DLD1 (cell line): ENCODE results near the gene SCARB2.
"Not testable (repeated sequence)": the region's sequence is repeated elsewhere in the genome, so short reads cannot be mapped to it uniquely, and the experiment has no call there.

Source experiments
- in situ Hi-C: cut with HindIII; loops from 2 replicates; pipeline ENCODE4 v1.10.0; 2017; ENCODE audit warnings: low sequenced_read_pairs

SCARB2 gene, protein sequence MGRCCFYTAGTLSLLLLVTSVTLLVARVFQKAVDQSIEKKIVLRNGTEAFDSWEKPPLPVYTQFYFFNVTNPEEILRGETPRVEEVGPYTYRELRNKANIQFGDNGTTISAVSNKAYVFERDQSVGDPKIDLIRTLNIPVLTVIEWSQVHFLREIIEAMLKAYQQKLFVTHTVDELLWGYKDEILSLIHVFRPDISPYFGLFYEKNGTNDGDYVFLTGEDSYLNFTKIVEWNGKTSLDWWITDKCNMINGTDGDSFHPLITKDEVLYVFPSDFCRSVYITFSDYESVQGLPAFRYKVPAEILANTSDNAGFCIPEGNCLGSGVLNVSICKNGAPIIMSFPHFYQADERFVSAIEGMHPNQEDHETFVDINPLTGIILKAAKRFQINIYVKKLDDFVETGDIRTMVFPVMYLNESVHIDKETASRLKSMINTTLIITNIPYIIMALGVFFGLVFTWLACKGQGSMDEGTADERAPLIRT

DNA sequence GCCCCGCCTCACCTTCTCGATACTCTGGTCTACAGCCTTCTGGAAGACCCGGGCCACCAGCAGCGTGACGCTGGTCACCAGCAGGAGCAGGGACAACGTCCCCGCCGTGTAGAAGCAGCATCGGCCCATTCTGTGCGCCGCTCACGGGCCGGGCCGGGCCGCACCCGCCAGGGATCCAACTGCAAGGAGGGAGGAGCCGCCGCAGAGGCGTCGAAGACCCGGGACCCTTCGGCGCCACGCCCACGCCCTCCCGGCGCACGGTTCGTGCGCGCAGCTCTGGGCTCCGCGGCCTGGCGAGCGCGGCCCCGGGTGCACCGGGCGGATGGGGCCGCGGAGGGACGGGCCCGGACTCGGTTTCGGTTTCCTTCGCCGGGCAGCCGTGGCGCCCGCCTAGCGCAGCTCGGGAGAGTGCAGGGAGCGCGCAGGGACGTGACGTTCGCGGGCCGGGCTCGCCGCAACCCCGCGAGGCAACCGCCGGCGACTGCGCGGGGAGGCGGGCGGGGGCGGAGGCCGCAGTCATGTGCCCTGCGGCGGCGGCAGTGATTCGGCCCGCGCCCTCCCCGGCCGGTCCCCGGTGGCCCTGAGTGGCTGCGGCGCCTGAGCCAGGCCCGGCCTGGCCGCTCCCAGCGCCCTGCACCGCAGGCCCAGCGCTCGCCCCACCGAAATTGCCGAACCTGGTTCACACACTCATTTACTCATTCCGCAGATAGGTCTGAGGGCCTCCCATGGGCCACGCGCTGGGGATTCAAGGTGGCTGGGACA, at the start of gene SCARB2:
TSS of gene SCARB2 (minus strand) at position 410 of the 762 bp plus-strand sequence. CDS start at position 129, 281 bp downstream.
- in situ Hi-C loops = no loop called here

DNA sequence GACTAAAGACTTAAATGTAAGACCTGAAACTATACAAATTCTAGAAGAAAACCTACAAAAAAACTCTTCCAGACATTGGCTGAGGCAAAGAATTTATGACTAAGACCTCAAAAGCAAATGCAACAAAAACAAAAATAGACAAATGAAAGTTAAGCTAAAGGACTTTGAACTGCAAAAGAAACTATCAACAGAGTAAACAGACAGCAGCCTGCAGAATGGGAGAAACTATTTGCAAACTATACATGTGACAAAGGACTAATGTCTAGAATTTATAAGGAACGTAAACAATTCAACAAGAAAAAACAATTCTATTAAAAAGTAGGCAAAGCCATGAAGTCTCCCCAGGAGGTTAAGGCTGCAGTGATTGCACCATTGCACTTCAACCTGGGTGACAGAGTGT, 46.9 kb upstream of the SCARB2 start:
- in situ Hi-C loops = no loop called here

DNA sequence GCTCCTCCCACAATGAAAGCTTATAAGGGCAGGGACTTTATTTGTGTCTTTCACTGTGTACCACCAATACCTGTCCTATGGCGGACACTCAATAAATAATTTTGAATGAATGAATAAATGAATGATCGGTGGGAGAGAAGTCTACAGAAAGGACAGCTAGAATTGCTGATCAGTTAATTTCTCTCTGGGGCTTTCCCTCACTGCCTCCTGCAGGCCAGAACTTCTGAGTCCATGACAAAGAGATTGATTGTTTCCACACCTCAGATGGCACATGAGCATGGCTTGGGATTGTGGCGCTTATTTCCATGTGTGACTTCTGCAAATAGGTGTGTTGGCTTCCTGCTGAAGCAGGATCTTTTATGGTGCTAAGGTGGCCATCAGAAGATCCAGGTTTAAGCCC, 44.2 kb upstream of the SCARB2 start:
- in situ Hi-C loops = no loop called here

DNA sequence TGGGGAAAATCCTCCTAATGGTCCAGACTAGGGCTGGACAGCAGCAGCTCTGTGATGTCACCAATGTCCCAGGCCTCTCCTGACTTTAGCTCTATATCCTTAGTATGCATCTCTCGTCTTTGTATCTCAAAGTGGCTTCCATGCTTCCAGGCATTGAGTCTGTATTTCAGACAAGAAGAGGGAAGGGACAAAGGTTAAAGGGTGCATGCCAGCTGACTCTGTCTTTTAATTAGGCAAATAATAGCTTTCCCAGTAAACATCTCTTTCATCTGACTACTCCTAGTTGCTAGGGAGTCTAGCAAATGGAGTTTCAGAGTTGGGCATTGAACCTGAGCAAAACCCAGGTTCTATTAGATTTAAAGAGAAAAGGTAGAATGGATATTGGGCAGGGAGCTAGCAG, 43.3 kb upstream of the SCARB2 start:
- in situ Hi-C loops = no loop called here

DNA sequence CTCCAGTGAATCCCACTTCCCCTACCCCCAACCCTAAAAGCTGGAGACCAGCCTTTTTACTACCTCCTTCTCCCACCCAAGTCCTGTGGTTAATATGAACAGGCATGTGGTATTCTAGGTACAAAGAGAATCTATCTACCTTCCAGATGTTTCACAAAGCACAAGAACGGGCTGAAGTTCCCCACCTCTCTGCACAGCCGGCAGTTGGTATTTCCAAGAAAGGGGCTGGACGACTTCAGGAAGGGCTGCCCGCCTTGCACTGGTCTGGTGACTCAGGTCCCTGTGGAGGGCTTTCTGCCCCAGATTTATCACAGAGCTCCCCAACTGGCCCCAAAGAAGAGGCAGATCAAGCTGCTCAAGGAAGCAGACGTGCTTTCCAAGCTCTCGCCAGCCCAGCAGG, 42.4 kb upstream of the SCARB2 start:
- in situ Hi-C loops = no loop called here

DNA sequence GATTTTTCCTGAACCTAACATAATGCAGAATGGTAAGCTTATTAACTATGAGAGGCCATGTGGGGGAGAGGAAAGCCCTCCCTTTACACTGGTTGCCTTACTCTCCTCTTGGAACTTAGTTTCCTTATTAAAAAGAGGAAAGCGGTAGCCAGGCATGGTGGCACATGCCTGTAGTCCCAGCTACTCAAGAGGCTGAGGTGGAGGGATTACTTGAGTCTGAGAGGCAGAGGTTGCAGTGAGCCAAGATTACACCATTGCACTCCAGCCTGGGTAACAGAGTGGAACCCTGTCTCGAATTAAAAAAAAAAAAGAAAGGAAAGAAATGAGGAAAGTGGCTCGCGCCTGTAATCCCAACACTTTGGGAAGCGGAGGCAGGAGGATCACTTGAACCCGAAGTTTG, 39.9 kb upstream of the SCARB2 start:
- in situ Hi-C loops = no loop called here

DNA sequence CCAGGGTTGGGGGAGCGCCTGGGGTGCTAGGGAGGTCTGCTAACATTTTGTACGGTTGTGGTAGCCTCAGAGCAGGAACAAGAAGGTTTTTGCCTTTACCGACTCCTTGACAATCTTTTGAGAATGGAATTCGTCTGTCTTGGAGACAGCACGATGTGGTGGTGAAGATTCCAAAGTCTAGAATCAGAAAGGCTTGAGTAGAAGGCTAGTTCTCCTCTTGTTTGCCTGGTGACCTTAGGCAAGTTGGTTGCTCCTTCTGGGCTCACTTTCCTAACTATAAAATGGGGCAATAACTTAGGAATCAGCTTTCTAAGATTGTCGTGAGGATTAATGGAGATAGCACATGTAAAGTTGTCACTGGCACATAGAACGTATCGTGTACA, 38.6 kb upstream of the SCARB2 start:
- in situ Hi-C loops = no loop called here

DNA sequence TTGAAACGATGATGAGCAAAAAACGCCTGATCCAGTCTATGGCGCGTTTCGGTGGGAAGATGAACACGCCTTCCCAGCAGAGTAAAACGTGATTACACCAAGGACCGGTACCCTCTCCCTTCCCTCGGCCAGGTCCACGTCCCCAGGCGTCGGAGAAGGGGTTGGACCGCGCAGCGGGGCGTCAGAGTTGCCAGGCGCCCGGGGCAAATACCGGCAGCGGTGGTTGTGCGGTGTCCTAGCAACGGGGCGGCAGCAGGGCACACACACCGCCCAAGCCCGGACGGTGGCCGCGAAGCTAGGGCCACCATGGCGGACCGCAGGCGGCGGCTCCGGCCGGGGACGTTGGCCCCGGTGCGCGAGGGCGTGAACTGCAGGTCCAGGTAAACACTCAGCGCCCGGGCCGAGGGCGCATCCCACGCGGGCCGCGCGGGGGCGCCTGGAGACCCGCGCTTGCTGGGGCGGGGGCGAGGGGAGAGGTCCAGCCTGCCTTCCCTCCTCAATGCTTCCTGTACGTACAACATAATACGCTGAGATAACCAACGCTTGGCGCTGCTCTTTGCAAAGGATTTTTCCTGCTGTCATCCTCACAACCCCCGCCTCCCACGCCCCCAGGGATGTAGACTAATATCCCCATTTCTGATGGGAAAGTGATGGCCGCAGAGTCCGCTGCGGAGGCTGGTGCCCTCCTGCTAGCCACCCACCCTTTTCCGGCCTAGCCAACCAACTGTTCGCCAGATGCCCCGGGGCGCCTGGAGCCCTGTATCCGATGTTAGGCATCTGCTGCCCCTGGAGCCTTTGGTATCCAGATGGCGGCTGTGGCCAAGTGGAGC, 38.0 kb upstream of the SCARB2 start, which contains the start of gene FAM47E:
TSS of gene FAM47E (plus strand) at position 281 of the 830 bp plus-strand sequence. CDS start at position 307, 26 bp downstream.
- in situ Hi-C loops = no loop called here

DNA sequence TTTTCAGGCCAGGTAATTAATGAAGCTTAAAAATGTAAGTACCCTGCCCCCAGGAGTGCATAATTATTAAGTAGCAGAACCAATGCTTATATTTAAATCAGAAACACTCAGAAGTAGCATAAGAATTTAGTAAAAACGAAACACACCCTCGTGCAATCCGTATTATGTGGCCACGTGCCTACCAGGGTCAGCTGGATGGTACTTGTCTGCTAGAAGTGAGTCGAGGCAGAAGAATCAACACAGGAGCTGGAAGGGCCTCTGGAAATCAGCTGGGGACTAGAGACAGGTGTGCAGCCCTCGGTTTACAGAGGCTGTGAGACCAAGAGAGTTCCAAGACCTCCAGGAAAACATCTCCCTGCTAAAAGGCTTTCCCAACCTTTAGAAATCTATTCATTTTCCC, 37.3 kb upstream of the SCARB2 start:
- in situ Hi-C loops = no loop called here

DNA sequence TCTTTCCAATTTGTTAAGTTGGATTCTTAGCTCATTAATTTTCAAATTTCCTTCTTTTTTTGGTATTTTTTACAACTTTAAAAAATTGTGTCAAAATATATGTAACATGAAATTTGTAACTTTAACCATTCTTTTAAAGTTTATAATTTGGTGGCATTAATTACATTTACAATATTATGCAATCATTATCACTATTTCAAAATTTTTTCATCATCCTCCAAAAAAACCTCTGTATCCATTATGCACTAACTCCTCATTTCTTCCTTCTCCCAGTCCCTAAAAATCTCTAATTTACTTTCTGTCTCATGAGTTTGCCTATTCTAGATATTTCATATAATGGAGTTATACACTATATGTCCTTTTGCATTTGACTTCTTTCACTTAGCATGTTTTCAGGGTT, 33.2 kb upstream of the SCARB2 start:
- in situ Hi-C loops = no loop called here

DNA sequence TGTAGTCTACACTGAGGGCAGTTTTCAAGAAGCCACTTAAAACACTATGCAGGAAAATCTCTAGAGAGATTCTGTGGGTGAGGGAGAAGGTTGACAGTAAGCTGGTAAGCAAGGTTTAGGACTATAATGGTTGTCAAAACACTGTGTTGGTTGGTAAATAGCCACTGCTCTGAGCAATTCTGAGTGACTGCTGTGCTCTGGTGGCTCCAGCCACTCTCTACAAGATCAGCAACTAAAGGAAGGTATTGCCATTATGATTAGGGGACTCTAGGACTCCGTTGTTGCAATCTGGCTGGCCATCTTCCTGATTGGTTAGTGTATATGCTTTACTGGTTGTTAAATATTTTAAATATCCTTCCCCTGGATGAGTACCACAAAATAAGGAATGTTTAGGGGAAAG, 32.4 kb upstream of the SCARB2 start:
- in situ Hi-C loops = no loop called here

DNA sequence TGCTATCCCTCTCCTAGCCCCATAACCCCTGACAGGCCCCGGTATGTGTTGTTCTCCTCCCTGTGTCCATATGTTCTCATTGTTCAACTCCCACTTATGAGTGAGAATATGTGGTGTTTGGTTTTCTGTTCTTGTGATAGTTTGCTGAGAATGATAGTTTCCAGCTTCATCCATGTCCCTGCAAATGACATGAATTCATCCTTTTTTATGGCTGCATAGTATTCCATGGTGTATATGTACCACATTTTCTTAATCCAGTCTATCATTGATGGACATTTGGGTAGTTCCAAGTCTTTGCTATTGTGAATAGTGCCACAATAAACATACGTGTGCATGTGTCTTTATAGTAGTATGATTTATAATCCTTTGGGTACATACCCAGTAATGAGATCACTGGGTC, 30.3 kb upstream of the SCARB2 start:
- in situ Hi-C loops = not testable (repeated sequence)

DNA sequence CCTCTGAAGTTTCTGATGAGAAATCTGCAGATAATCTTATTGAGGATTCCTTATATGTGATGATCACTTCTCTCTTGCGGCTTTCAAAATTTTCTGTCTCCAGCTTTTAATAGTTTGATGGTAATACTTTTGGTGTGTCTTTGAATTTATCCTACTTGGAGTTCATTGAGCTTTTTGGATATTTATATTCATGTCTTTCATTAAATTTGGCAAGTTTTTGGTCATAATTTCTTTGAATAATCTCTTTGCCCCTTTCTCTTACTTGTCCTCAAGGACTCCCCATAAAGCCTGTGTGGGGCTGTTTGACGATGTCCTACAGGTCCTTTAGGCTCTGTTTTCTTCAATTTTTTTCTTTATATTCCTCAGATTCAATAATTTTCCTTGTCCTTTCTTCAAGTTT, 26.6 kb upstream of the SCARB2 start:
- in situ Hi-C loops = no loop called here

DNA sequence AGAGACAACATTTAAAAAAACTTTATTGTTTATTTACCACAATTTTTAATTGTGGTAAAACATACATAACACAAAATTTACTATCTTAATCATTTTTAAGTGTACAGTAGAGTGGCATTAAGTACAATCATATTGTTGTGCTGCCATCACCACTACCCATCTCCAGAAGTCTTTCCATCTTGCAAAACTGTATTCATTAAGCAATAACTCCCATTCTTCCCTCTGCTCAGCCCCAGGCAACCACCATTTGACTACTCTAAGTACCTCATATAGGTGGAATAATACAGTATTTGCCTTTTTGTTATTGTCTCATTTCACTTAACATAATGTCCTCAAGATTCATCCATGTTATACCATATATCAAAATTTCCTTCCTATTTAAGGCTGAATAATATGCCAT, 25.1 kb upstream of the SCARB2 start:
- in situ Hi-C loops = no loop called here

DNA sequence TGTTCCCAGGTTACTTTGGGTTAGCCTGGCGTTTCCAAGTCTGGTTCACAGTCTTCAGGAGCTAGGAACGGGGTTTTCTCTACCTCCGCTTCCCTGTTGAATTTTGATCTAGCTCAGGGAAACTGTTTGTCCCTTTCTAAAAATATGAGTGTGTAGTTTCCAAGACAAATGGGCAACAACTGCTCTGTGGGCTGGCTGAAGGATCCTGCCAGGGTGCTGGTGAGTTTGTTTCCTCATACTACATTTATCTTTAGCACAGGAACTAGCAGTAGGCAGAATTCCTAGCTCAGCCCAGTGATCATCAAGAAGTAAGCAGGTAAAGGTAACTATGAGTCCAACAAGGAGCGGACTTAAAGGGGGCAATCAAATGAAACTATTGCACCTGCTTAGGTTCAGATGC, 24.6 kb upstream of the SCARB2 start:
- in situ Hi-C loops = no loop called here

DNA sequence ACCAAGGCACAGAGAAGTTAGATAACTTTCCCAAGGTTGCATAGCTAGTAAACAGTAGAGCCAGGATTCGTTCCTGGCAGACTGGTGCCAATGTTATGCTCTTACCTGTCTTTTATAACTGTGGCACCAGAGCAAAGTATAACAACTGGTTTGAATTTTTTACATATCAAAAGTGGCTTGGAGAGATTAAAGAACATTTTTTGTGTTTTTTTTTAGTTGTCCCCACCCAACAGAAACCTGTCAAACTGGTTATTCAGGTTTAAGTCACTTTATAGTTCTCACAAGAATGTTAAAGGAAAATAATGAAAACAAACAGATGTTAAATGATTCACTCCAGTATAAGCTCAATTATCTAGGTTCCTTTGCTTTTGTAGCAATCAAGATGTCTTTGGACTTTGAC, 22.3 kb upstream of the SCARB2 start:
- in situ Hi-C loops = no loop called here

DNA sequence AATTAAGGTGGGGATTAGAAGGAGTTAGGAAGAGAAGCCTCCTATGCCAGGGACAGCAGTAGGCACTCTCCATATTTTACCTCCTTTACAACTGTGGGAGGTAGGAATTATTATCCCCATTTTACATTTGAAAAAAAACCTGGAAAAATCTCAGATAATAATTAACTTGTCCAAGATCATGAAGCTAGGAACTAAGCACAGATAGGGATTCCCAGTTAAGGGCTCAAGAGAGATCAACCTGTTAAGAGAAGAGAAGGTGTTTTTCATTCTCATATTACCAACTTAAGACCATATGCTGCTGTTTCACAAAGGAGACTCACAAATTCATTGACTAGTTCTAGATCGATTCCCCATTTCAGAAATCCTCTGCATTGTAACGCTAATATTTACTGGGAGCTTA, 21.8 kb upstream of the SCARB2 start:
- in situ Hi-C loops = no loop called here

DNA sequence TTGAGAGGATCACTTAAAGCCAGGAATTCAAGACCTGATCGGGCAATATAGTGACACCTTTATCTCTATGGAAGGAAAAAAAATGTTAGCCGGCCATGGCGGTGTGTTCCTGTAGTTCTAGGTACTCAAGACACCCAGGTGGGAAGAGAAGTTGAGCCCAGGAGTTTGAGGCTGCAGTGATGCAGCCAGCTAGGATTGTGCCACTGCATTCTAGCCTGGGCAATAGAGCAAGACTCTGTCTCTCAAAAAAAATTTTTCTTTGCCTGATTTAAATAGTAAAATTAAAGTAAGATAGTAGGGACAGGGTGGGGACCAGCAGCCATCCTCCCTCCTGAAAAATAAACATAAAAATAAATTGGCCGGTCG, 21.0 kb upstream of the SCARB2 start:
- in situ Hi-C loops = no loop called here

DNA sequence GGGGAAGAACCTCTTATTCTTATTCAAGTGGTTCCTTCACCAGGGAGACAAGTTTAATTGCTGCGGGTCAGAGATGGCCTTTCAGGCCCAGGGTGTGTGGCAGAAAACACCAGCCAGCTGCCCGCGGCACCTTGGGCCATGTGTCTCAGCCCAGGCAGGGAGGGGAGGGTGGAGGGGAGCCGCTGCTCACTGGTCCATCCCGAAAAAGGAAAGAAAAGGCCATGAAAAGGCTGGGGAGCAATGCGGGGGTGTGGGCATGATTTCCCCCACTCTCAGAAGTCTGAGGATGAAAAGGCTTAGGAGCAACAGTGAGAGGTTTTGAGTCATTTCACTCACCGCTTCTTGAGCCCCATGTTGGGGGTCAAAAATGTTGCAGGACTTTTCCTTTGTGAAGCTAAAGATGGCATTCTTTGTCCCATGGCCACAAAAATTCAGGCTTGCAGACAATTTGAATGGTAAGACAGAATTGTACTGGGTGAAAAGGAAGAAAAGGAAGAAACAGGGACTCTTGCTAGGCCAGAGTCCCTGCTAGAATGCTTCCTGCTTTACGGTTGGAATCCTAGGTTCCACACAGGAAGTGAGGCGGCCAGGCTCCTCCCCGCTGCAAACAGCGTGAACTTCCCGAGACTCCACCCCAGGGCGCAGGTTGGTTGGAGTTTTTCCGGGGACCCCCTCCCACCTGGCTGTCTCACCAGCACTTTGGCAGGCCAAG, 20.5 kb upstream of the SCARB2 start:
- in situ Hi-C loops = no loop called here

DNA sequence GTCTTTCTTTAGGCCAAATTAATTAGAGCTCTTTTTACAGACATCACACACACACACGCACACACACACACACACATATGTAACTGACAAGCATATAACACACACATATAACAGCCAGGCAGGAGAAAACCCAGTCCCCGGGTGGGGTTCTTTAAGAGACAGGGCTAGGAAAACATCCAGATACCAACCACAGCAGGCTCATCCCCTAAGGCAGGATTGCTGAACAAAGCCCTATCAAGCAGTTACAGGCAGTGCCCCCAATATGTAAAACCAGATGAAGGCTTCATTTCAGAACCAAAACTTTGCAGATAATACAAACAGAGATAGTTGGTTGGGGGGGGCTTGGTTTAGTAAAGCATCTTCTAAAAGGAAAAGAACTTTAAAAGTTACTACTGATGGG, 19.9 kb upstream of the SCARB2 start:
- in situ Hi-C loops = no loop called here

DNA sequence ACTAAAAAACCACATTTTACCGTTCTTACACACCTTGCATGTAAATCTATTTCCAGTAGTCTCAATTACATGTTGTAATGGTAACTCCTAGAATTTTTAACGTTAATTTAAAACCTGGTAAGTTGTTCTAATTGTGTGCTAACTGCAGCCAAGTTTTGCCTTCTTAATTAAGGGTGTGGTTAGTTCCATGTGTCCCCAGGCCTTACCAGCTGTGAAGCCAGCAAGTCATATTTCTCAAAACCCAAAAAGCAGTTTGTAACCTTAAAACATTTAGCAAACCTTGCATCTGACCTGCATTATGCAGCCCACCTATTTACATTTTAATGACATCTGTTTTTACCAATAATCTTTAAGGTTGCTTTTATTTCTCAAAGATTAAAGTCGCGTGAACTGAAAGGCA, 19.5 kb upstream of the SCARB2 start:
- in situ Hi-C loops = no loop called here
